Fibroblast of the conjunctiva (primary cell): ENCODE data around the gene NPAS1.
A peak's percentile ranks its signal among the peaks of the same experiment; 100 is the strongest.
"Not testable (repeated sequence)": the region's sequence is repeated elsewhere in the genome, so short reads cannot be mapped to it uniquely, and the experiment has no call there.

Experiments used
- DNase-seq: peaks from one replicate; pipeline ENCODE4 v3.0.0-alpha.2; 2010; ENCODE audit warnings: low read depth

NPAS1 gene

GRCh38 chr19:46990991-46991676 is 28.5 kb upstream of the NPAS1 start:
- peak; percentile 70 for DNase-seq

GRCh38 chr19:46992699-46993535 is 26.7 kb upstream of the NPAS1 start:
- DNase-seq, result no peak

DNA sequence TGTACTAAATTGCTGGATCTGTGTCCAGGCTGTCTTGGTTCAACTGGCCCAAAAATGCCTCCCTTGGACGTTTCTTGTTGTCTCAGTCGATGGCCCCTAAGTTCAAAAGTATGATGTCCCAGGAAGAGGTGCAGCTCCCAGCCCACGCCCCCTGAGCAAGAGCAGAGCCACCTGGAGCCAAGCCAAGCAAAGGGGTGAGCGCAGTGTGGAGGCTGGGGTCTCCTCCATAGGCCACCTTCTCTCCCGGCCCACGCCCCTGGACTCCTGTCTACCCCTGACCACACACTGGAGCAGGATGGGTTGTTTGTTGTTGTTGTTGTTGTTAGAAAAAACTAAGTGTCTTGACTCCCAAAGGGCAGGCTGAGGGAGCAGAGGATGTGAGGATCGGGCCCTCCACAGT is 26.0 kb upstream of the NPAS1 start:
- no peak for DNase-seq

GRCh38 chr19:46994141-46994686 is 25.4 kb upstream of the NPAS1 start:
- no peak for DNase-seq

DNA sequence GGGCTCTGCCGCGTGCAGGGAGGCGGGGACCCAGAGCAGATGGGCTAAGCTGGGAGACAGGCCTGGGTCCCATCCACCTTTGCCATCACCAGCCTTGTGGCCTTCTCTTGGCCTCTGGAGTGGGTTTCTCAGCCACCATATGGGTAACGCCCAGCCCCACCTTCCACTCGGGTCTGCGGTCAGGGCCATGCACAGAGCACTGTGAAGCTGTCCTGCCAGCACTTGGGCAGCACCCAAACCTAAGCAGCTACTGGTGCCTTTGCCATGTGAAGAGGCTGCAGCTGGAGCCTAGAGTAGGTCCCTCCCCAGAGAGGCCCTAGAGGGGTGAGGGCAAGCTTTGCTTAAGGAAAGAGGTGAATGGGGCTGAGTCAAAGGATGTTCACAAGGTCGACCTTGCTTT is 24.1 kb upstream of the NPAS1 start:
- DNase-seq, result no peak

DNA sequence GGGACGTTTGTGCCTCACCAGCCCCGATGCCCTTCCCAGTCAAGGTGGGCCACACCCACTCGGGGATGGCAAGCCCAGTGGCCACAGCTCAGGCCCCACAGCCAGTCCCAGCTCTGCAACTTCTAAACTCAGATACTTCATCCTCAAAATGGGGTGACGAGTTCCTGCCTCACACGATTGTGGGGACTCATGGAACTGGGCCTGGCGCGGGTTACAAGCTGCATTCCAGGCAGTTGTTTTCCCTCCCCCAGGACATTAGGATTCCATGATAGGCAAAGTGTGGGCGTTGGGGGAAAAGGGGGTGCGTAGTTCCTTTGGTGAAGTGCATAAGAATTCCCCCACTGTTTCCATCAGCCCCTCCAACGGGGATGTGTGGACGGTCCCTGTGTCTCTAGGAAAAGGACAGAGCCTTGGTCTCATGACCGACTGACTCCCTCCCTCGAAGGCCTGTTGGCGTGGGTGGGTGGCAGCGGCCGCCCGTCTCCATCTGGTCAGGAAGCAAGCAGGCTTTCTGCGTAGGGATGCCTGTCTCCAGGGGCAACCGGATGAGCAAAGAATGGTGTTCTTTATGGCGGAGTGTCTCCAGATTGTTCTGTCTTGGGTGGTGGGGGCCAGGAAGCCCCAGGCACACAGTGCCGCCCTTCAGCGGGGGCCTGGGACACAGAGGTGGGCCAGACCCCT is 21.1 kb upstream of the NPAS1 start:
- no peak for DNase-seq

GRCh38 chr19:46999377-46999776 is 20.3 kb upstream of the NPAS1 start:
- DNase-seq, result no peak

- no peak for DNase-seq
Observed at GRCh38 chr19:46999878-47000277, 19.8 kb upstream of the NPAS1 start.

GRCh38 chr19:47000373-47000772 is 19.3 kb upstream of the NPAS1 start:
- no peak for DNase-seq

DNA sequence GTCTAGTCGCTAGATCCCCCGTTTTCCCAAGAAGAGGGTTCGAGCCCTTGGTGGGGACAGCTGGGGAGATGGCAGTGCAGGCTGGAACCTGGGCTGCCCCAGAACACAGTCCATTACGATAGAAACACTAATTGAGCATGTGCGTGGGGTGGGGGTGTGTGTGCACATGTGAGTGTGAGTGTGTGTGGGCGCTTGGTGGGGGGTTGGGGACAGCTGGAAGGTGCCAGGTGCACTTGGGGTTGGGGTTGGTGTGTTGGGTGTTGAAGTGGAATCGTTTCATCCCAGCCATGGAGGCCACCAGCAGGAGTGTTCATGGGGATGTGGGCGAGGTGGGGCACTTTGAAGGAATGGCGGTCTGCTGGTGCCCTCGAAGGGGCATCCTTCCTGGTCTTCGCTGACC is 18.1 kb upstream of the NPAS1 start:
- no peak for DNase-seq

DNA sequence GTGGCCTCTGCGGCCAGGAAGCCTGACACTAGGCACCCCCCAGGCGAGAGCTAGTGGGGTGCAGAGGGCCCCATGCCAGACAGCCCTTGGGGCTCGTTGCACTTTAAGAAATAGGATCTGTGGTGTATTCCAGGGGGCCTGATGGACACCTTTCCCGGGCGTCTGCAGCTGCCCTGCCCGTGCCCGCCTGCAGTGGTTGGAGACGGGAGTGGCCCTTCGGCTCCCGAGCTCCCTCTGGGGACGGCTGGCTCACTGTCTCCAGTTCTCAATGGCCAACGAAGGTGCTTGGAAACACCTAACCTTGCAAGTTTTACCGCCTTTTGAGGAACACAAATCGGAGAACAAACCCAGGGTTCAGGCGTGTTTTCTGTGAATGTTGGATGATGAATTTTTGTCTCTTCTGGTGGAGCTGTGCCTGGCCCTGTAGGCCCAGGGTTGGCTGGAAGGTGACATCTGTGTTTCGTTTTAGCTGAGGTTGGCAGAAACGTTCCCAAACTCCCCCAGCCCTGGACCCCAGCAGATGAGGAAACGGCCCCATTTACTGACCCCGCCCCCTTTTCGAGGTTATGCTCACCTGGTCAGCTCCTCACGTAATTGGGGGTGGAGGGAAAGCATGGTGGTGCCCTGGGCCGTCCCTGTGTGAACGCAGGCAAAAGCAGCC is 17.4 kb upstream of the NPAS1 start:
- no peak for DNase-seq

- no peak for DNase-seq
Observed at GRCh38 chr19:47002853-47003610, 16.6 kb upstream of the NPAS1 start.

- DNase-seq, result no peak
Observed at GRCh38 chr19:47003611-47004465, 15.8 kb upstream of the NPAS1 start.

DNA sequence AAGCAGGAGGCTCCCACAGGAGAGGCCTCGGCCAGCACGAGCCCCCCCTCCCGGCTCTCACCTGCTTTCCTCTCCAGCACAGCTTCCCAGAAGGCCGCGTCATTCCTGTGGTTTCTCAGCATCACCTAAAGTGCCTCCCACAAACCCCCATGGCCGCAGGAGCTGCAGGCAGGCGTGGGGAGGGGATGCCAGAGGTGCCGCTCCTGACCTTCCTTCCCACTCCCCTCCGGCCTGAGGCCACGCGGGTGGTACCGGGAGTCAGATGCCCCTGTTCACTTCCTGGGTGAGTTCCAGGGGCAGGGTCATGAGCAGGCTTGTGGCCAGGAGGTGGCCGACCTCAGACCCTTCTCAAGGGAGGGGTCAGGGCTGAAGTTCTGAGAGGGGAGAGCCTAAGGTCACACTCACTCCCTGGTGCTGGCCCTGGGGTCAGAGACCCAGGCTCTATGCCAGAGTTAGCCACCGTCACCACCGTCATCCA is 14.4 kb upstream of the NPAS1 start:
- DNase-seq, result no peak

- DNase-seq, result no peak
Observed at GRCh38 chr19:47005873-47006272, 13.8 kb upstream of the NPAS1 start.

GRCh38 chr19:47006496-47006895 is 13.1 kb upstream of the NPAS1 start:
- no peak for DNase-seq

- not testable (repeated sequence) for DNase-seq
Observed at GRCh38 chr19:47010549-47010948, 9.1 kb upstream of the NPAS1 start.

DNA sequence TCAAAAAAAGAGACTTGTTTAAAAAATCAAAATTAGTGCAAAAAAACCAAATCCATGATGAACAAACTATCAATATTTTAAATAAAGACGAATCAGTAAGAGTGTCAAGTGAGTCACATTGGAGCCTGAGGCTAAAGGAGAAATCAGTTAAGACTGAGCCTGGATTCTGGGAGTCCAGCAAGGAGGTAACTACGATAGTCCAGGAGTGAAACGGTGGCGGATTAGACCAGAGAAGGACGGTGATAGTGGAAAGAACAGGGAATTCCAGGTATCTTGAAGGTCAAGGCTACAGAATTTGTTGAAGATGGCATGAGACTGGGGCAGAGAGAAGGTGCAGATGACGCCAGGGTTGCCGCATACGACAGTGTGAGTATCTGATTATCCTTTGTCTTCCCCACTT is 7.0 kb upstream of the NPAS1 start:
- no peak for DNase-seq

GRCh38 chr19:47013041-47013517 is 6.6 kb upstream of the NPAS1 start:
- DNase-seq, result peak; percentile 33

DNA sequence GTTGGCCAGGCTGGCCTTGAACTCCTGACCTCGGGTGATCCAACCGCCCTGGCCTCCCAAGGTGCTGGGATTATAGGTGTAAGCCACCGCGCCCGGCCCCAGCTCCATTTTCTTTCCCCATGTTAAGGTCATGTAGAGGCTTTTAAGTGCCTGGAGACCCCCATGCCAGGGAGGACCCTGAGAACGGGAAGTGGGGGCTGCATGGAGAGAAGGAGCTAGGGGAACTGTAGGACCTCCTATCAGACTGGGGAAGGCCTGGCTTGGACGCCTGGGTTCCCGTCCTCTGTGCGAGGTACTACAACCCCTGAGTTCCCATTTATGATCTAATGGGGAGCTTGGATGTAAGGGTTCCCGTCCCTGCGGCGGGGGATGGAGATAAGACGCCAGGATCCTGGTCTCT is 714 bp upstream of the NPAS1 start:
- DNase-seq, result no peak
